Iris pigment epithelial cell (primary cell): ENCODE data around the gene CDC42BPB.

Source experiments
- DNase-seq: peaks from one replicate; pipeline ENCODE4 v3.0.0-alpha.2; 2011; ENCODE audit warnings: low read depth

Gene CDC42BPB

DNA sequence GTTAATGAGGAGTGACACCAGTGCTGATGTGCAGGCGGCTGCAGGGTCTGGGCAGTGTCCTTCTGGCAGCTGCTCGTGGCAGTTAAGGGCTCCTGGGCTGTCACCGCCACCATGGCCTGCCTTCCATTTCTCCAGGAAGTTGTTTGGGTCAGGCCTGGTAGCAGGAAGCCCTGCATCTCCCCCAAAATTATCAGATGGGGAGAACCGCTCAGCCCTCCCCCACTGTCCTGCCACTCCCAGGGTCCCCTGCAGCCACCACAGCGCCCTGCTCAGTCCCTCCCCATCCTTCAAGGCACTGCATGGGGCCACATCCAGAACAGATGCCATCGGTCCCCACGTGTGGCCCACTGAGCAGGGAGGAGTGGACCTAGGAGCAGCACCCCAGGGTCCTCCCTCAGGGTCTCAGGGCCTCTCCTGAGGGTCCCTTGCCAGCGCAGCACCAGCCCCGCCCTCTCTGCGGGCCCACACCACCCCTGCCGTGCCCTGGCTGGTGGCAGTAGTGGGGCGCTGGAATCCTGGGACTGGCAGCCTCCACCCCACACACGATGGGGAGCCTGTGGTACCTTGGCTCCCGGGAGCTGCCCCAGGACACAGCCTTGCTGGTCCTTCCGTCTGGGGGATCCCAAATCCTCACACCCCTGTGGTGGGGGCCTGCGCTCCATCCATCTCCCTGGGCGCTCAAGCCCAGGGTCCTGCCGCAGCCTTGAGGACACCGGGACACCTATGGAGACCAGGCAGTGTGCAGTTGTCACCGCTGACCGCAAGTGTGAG, 145.2 kb downstream of the CDC42BPB start:
- no peak for DNase-seq

- DNase-seq: no peak
Measured at GRCh38 chr14:102911541-102911951, 145.8 kb downstream of the CDC42BPB start.

DNA sequence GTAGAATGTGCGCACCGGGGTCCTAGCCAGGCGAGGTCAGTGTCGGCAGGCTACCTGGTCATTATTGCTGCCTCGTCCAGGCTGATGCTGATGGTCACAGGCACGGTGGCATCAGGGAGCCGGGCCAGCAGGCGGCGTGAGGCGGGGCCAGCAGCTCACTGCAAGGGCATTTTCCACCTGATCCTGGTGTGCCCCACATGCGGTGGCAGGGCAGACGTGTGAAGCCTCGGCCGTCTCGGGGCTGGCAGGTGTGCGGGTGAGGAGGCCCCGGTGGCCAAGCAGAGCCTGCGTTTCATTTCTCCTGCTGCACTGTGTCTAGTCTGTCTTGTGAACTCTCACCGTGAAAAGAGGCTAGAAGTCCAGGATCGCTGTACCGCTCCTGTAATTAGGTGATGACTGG, 146.9 kb downstream of the CDC42BPB start:
- DNase-seq: no peak

DNA sequence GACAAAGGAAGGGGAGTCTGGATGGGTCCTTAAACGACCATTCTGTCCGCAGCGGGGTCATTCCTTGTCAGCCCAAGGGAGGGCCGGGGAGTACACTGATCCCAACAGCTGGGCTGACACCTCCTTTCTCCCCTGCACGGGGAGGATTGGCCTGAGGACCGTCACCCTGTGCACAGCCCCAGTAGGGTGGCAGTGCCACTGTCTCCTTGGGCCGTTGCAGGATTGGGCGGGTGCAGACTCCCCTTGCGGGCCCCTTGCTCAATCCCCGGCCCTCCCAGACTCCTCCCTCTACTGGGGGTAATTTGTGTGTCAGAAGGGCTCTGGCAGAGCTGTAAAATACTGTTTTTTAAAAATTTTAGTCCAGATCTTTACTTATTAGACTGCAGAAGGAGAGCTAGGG, 147.4 kb downstream of the CDC42BPB start:
- DNase-seq: no peak

DNA sequence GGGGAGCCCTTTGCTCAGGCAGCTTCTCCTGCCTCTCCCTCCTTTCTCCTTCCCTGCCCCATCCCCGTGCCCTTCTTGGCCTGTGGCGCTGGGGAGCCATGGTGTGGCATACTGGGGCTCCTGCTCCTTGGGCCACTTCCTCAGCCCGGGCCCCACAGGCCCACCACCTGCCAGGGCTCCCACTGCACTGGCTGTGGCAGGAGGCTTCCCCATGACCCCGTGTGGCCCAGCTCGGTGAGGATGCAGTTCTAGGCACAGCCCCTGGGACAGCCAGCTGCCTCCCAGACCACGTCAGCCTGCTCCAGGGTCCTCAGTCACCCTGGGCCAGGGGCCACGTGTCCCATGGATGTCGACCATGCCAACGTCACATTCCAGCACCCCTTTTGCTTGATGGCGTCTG, 147.9 kb downstream of the CDC42BPB start:
- DNase-seq: no peak

DNA sequence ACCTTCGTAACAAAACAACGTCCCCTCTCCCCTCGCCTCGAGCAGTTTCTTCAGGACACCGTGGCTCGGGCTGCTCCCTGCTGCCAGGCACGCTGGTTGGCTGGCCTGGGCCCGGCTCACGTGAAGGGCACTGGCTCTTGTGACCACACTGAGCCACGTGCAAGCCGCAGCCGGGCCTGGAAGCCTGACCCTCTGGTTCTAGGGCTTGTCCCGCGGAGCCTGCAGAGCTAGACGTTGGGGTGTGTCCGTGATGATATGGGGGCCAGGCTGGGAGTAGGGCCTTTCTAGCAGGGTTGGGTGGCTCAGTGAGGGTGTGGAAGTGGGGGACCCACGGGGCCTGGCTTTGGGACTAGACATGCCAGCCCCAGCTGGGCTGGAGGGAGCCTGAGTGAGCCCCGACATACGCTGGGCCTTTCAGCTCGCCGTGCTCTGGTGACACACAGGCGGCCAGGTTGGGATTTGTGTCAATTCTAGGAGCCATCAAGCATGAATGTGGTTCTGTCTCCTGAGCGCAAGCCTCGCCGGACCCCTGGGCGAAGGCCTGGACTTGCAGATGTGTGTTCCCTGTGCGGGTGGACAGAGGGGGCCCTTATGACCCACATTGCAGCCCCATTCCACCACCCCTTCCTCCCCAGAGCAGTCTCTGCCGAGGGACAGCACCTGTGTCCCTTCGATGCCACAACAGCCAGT, 148.4 kb downstream of the CDC42BPB start:
- no peak for DNase-seq

- no peak for DNase-seq
Measured at GRCh38 chr14:102907980-102908730, 149.2 kb downstream of the CDC42BPB start.

DNA sequence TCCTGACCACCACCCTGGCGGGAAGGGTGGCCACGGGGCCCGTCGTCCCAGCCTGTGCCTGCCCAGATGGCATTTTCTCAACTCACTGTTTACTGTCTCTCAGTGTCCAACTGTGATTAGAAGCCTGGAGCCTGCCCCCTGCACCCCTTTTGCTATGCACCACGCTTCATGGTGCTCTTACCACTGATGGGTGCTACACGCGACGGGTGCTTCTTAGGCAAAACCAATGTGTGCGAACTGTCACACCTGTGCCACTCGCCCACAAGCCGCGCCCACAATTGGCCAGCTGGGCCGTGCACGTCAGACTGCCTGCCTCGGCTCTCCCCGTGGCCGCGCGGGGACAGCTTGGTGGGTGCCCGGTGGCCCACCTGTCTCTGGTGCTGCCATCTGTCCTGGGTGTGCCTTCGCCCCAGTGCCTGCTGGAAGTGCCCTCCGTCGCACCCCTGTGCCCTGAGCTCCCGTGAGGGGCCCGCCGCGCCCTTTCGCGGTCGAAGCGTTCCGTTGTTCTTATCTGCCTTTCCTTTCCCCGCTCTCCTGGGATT, 150.0 kb downstream of the CDC42BPB start:
- DNase-seq: no peak

DNA sequence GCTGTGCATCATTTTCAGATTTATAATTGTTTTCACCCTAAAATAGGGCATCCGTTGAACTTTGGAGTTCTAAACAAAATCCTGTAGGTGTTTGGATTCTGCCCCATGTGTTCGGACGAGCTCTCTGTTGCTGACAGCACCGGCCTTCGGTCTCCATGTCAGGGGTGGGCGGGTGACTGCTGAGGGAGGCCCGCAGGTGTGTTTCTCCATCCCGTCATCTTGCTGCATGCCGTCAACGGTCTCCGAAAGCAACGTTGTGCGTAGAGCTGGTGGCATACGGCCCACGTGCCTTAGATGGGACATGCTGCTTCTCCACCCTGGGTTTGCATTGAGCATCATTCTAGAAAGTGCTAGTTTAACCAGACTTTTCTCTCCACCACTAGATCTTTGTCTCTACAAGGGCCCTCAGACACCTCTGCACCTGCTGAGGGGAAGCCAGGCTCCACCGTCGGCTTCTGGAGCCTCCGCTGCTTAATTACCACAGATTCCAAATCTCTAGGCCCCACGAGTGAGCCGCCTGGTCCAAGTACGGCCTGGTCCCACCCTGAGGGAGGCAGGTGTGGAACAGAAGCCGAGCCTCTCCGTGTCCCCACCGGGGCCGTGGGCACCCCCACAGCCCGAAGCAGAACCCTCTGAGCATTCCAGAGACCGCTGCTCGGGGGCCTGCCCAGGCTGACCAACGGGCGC, 150.6 kb downstream of the CDC42BPB start:
- no peak for DNase-seq

- DNase-seq: no peak
Measured at GRCh38 chr14:102905116-102906108, 151.9 kb downstream of the CDC42BPB start.

DNA sequence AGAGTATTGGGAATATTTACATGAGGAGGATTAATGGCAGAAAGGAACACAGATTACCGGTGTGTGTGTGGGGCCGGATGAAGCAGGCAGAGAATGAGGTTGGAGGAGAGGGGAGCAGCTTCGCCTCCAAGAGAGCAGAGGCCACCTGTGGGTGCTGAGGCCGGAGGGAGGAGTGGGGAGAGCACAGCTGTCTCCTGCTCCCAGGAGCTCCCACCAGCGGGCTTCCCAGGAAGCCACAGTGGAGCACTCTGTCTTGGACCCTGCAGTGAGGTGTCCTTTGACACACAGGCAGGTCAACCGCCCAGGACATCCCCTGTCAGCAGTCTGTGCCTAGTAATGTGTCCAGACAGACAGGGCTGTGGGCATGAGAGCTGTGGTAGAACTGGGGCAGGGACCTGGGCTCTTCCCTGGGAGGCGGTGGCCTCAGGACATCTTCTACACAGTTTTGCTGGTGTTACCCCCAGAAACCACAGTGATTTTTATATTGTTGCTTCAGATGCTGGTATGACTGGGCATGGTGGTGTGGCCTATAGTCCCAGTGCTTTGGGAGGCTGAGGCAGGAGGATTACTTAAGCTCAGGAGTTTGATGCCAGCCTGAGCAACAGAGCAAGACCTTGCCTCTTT, 153.3 kb downstream of the CDC42BPB start:
- DNase-seq: no peak

DNA sequence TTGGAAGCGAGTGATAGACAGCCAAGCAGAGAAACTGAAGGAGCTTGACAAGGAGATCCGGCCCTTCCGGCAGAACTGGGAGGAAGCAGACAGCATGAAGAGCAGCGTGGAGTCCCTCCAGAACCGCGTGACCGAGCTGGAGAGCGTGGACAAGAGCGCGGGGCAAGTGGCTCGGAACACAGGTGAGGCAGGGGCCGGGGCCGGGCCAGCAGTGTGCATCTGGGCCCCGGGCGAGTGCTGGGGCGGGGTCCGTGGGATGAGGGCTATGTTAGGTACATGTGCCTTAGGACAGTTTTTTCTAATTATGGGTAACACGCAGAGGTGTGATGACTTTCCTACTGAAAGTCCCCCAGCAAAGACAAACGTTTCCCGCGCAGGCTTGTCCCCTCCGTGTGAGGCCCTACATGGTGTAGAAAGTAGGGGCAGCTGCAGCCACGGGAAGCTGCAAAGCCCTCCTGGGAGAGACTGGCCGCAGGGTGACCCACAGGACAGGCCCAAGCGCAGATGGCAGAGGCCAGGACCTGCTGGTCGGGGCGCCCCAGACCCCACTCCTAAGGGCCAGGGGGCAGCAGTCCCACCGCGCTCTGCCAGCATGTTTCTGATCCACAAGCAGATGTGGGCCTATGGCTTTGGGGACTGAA, 154.0 kb downstream of the CDC42BPB start:
- DNase-seq: no peak

DNA sequence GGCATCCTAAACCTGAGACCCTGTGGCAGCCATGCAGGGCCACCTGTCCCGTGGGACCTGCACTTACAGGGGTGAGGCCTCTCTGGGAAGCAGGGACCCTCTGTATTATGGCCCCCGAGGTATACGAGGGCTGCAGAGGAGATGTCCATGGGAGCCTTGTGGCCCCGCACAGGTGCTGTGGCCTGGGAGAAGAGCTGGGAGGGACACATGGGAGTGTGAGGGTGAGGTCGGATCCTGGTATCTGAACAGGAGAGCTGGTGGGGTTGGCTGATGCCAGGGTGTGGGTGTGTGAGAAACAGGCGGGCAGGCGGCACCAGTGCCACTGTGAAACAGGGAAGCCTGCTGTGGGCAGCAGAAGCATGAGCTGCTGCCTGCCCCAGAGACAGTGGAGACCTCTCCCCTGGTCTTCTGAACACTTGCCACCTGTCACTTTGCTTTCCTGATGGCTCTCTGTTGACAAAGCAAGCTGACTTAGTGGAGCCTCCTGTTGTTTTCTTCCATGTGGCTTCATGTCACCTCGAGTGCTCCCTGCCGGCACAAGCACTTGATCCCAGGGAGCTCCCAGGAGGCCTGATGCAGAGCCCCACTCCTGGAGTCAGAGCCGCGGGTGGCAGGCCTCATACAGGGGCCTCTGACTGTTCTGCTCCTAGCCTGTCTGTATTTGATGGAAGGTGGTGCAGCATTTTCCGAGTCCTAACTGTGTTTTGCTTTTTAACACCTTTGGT, 154.7 kb downstream of the CDC42BPB start:
- no peak for DNase-seq

GRCh38 chr14:102902086-102902485, 155.3 kb downstream of the CDC42BPB start:
- no peak for DNase-seq

- no peak for DNase-seq
Measured at GRCh38 chr14:102901633-102902032, 155.7 kb downstream of the CDC42BPB start.

DNA sequence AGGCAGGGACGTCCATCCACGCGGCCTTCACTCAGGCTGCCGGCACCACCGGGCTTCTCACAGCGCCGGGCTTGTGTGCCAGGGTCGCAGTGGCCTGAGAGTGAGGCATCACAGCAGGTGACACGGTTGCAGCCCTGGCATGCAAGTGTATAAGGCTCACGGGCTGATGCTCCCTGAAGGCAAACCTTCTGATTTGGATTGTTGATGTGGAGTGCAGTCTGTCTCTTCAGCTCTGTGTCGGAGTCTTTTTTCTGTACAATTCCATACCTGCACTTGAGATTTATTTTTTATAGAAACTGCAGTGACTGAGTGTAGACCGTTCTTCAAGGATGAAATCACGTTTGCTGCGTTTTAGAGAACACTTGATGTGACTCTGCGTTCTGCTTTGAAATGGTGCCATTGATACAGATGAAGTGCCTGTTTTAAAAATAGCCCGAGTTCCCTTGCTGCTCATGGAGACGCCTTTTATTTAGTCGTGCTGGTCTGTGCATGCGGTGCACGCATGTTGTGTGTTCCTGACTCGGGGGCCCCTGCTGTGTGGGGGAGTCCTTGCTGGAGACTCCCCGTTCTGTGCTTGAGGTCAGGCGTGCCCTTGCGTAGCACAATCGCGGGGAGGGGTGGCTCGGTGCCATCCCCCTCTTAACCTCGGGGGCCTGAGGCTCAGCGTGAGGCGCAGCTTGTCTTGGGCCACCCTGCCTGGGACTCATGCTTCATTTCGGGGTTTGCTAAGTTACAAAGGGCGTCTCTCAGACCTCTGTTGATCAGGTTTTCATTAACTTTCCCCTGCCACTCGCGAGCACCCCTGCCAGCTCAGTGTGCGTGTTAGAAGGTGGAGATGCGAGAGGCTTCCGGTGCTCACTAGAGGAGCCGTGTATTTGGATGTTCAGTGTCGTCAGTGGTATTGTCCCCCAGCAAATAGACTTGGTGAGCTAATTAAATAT, 156.4 kb downstream of the CDC42BPB start:
- DNase-seq: no peak

GRCh38 chr14:102899516-102899900, 157.8 kb downstream of the CDC42BPB start:
- no peak for DNase-seq
